BLaER1 treated with 17β-estradiol and CSF1 and Interleukin-3, amounts not matched to agents 10 nM and 100 nM (cell line): ENCODE data around the gene CNEP1R1.

Experiments used
- H3K27ac ChIP-seq, 11 experiments: shearing (Covaris generic); formaldehyde crosslinking; 2 replicates each; pipeline ENCODE4 v1.8.1; 2022
- H3K27me3 ChIP-seq, 11 experiments: shearing (Covaris generic); formaldehyde crosslinking; 2 replicates each; pipeline ENCODE4 v1.8.1; 2022
- H3K36me3 ChIP-seq, 11 experiments: shearing (Covaris generic); formaldehyde crosslinking; 2 replicates each; pipeline ENCODE4 v1.8.1; 2022
- H3K4me1 ChIP-seq, 10 experiments: shearing (Covaris generic); formaldehyde crosslinking; 2 replicates each; pipeline ENCODE4 v1.8.1; 2022
- H3K4me2 ChIP-seq, 11 experiments: shearing (Covaris generic); formaldehyde crosslinking; 2 replicates each; pipeline ENCODE4 v1.8.1; 2022
- H3K4me3 ChIP-seq, 10 experiments: shearing (Covaris generic); formaldehyde crosslinking; 2 replicates each; pipeline ENCODE4 v1.8.1; 2022
- H3K9ac ChIP-seq, 11 experiments: shearing (Covaris generic); formaldehyde crosslinking; 2 replicates each; pipeline ENCODE4 v1.8.1; 2022
- H3K9me3 ChIP-seq, 11 experiments: shearing (Covaris generic); formaldehyde crosslinking; replicated peaks in 1 of 11; 2 replicates each; pipeline ENCODE4 v1.8.1; 2022
- H4K20me1 ChIP-seq, 11 experiments: shearing (Covaris generic); formaldehyde crosslinking; 2 replicates each; pipeline ENCODE4 v1.8.1; 2022
- Cebpa-rat ChIP-seq, 11 experiments: shearing (Covaris generic); IDR thresholded peaks; 2 replicates each; pipeline ENCODE4 v1.8.1; 2022

Gene CNEP1R1

GRCh38 chr16:50045412-50045811 lies 20.4 kb downstream of the CNEP1R1 start:
- Histone ChIP-seq H3K27ac (no peak overlapping the region), H4K20me1 (no peaks in the 10 kb centered on the region), H3K4me1 (peaks cover 0 to 13% (median 0%) of the 10 kb centered on the region in 10 experiments; a peak in 8 of 20 replicates), H3K27me3 (no peaks in the 10 kb centered on the region), H3K4me2 (no peak overlapping the region), H3K36me3 (no peaks in the 10 kb centered on the region), H3K4me3 (no peak overlapping the region), H3K9ac (no peak overlapping the region), H3K9me3 (no peaks in the 10 kb centered on the region)
- TF ChIP-seq Cebpa-rat (IDR thresholded peaks at IDR 0.05) = no peak

- 0 out of 22 replicates have a peak overlapping the region, but pooled peaks of 1 of the 11 experiments have one; percentile 5 for H3K4me2 ChIP-seq
- no peaks in the 10 kb centered on the region for H4K20me1 ChIP-seq
- no peak overlapping the region for H3K4me3 ChIP-seq
- TF ChIP-seq Cebpa-rat (IDR thresholded peaks at IDR 0.05) = no peak
- H3K9ac ChIP-seq = no peak overlapping the region
- H3K27ac ChIP-seq = no peak overlapping the region
- no peaks in the 10 kb centered on the region for H3K27me3 ChIP-seq
- H3K36me3 ChIP-seq = no peaks in the 10 kb centered on the region
- no peaks in the 10 kb centered on the region for H3K9me3 ChIP-seq
- H3K4me1 ChIP-seq = 0 out of 20 replicates have a peak, but pooled peaks cover 0 to 3% (median 0%) of the 10 kb centered on the region in 10 experiments
Measured at GRCh38 chr16:50046853-50047252, 21.8 kb downstream of the CNEP1R1 start.

- Histone ChIP-seq H3K4me2 (no peak overlapping the region), H3K9ac (no peak overlapping the region), H3K27ac (no peak overlapping the region), H3K36me3 (no peaks in the 10 kb centered on the region), H3K4me1 (0 out of 20 replicates have a peak, but pooled peaks cover 0 to 3% (median 0%) of the 10 kb centered on the region in 10 experiments), H3K4me3 (no peak overlapping the region), H3K9me3 (no peaks in the 10 kb centered on the region), H3K27me3 (no peaks in the 10 kb centered on the region), H4K20me1 (no peaks in the 10 kb centered on the region)
- no peak for TF ChIP-seq Cebpa-rat (IDR thresholded peaks at IDR 0.05)
Measured at GRCh38 chr16:50047864-50048263, 22.8 kb downstream of the CNEP1R1 start.

- no peak overlapping the region for H3K4me2 ChIP-seq
- H4K20me1 ChIP-seq = no peaks in the 10 kb centered on the region
- H3K27me3 ChIP-seq = no peaks in the 10 kb centered on the region
- no peak overlapping the region for H3K27ac ChIP-seq
- H3K9ac ChIP-seq = no peak overlapping the region
- no peak overlapping the region for H3K4me3 ChIP-seq
- TF ChIP-seq Cebpa-rat (IDR thresholded peaks at IDR 0.05) = no peak
- H3K36me3 ChIP-seq = 0 out of 22 replicates have a peak, but pooled peaks cover 0 to 2% (median 0%) of the 10 kb centered on the region in 11 experiments
- H3K4me1 ChIP-seq = no peaks in the 10 kb centered on the region
- peaks cover 2 to 5% (median 2%) of the 10 kb centered on the region in 11 experiments; a peak in 17 of 22 replicates for H3K9me3 ChIP-seq
Measured at GRCh38 chr16:50050802-50051201, 25.8 kb downstream of the CNEP1R1 start.

GRCh38 chr16:50056226-50056625 lies 31.2 kb downstream of the CNEP1R1 start:
- Histone ChIP-seq H3K4me2 (no peak overlapping the region), H3K36me3 (0 out of 22 replicates have a peak, but pooled peaks cover 0 to 6% (median 0%) of the 10 kb centered on the region in 11 experiments), H3K4me1 (no peaks in the 10 kb centered on the region), H3K27ac (no peak overlapping the region), H4K20me1 (no peaks in the 10 kb centered on the region), H3K27me3 (no peaks in the 10 kb centered on the region), H3K9ac (no peak overlapping the region), H3K9me3 (peaks cover 10 to 22% (median 16%) of the 10 kb centered on the region in 11 experiments; a peak in 20 of 22 replicates), H3K4me3 (no peak overlapping the region)
- no peak for TF ChIP-seq Cebpa-rat (IDR thresholded peaks at IDR 0.05)

- no peak for TF ChIP-seq Cebpa-rat (IDR thresholded peaks at IDR 0.05)
- Histone ChIP-seq H3K36me3 (0 out of 22 replicates have a peak, but pooled peaks cover 0 to 6% (median 0%) of the 10 kb centered on the region in 11 experiments), H3K27me3 (no peaks in the 10 kb centered on the region), H3K27ac (no peak overlapping the region), H3K4me2 (no peak overlapping the region), H3K9ac (no peak overlapping the region), H3K4me1 (no peaks in the 10 kb centered on the region), H3K4me3 (no peak overlapping the region), H4K20me1 (no peaks in the 10 kb centered on the region), H3K9me3 (peaks cover 10 to 22% (median 16%) of the 10 kb centered on the region in 11 experiments; a peak in 20 of 22 replicates)
Measured at GRCh38 chr16:50058091-50058771, 33.2 kb downstream of the CNEP1R1 start.

GRCh38 chr16:50059111-50059510 lies 34.1 kb downstream of the CNEP1R1 start:
- no peaks in the 10 kb centered on the region for H3K4me1 ChIP-seq
- no peak overlapping the region for H3K27ac ChIP-seq
- H3K36me3 ChIP-seq = 0 out of 22 replicates have a peak, but pooled peaks cover 0 to 6% (median 0%) of the 10 kb centered on the region in 11 experiments
- H4K20me1 ChIP-seq = no peaks in the 10 kb centered on the region
- peaks cover 10 to 22% (median 16%) of the 10 kb centered on the region in 11 experiments; a peak in 20 of 22 replicates for H3K9me3 ChIP-seq
- H3K4me3 ChIP-seq = no peak overlapping the region
- H3K4me2 ChIP-seq = no peak overlapping the region
- no peak for TF ChIP-seq Cebpa-rat (IDR thresholded peaks at IDR 0.05)
- no peak overlapping the region for H3K9ac ChIP-seq
- no peaks in the 10 kb centered on the region for H3K27me3 ChIP-seq

- TF ChIP-seq Cebpa-rat (IDR thresholded peaks at IDR 0.05) = no peak
- Histone ChIP-seq H4K20me1 (no peaks in the 10 kb centered on the region), H3K9ac (no peak overlapping the region), H3K4me2 (no peak overlapping the region), H3K36me3 (0 out of 22 replicates have a peak, but pooled peaks cover 0 to 6% (median 0%) of the 10 kb centered on the region in 11 experiments), H3K27me3 (no peaks in the 10 kb centered on the region), H3K27ac (no peak overlapping the region), H3K4me3 (no peak overlapping the region), H3K4me1 (no peaks in the 10 kb centered on the region), H3K9me3 (peaks cover 10 to 22% (median 16%) of the 10 kb centered on the region in 11 experiments; a peak in 20 of 22 replicates)
Measured at GRCh38 chr16:50059669-50060068, 34.6 kb downstream of the CNEP1R1 start.

- TF ChIP-seq Cebpa-rat (IDR thresholded peaks at IDR 0.05) = no peak
- no peaks in the 10 kb centered on the region for H3K36me3 ChIP-seq
- H3K9me3 ChIP-seq = peaks cover 3 to 13% (median 8%) of the 10 kb centered on the region in 11 experiments; a peak in 20 of 22 replicates
- H4K20me1 ChIP-seq = peaks cover 0 to 2% (median under 1%) of the 10 kb centered on the region in 11 experiments; a peak in 15 of 22 replicates
- no peaks in the 10 kb centered on the region for H3K27me3 ChIP-seq
- H3K4me1 ChIP-seq = peaks cover 0 to 6% (median under 1%) of the 10 kb centered on the region in 10 experiments; a peak in 5 of 20 replicates
- H3K27ac ChIP-seq = no peak overlapping the region
- H3K4me3 ChIP-seq = no peak overlapping the region
- H3K4me2 ChIP-seq = no peak overlapping the region
- no peak overlapping the region for H3K9ac ChIP-seq
Measured at GRCh38 chr16:50061326-50061725, 36.3 kb downstream of the CNEP1R1 start.
